Uterus (tissue), 4 donors: ENCODE measurements around the gene HEATR5A. TPM values are rescaled to one million over a fixed set of nuclear protein-coding genes. Genes with fewer than 3 reads are reported as not detected.

Experiments
- small RNA-seq: library from RNA; depleted of rRNA; stranded (forward); fragments of <200 nt; gene quantifications from one replicate; pipeline ENCODE3, GENCODE V24; 2016
- total RNA-seq, 4 donors: library from RNA; depleted of rRNA in 3 of 4; stranded (reverse); fragments of >200 nt in 3 of 4; gene quantifications; one replicate each; pipeline versions ENCODE4 v1.1.0 to v1.2.4, GENCODE V29; 2014 to 2023
- donor health status: DM: yes; HTN: yes; CAD: no.

The HEATR5A gene
- total RNA-seq, 4 donors from 2014 or later, result 14.6 to 56.8 (median 38.8) TPM

Small RNA genes within 50 kb of the gene (small RNA-seq; reads per million reads assigned to genes)
- not detected for gene RF00019

Other genes starting within 250 kb of the HEATR5A start
- 100 to 1,000 TPM in 3 of 4 donors, 10 to 100 TPM in 1; 99.4 to 434 (median 307) TPM for gene HECTD1, start 212.8 kb downstream of the HEATR5A start, total RNA-seq
- gene DTD2, start 37.0 kb upstream of the HEATR5A start, total RNA-seq, result 10 to 100 TPM in 3 of 4 donors, 1 to 10 TPM in 1; 8.2 to 88.2 (median 36.3) TPM
- gene GPR33, start 67.5 kb upstream of the HEATR5A start, total RNA-seq, result not detected
- 10 to 100 TPM in 2 of 4 donors, 1 to 10 TPM in 2; 1.5 to 31.5 (median 12.2) TPM for gene NUBPL, start 140.9 kb upstream of the HEATR5A start, total RNA-seq